ENCODE results near the gene PTGES3L. TPM values are rescaled to one million over a fixed set of nuclear protein-coding genes. Genes with fewer than 3 reads are reported as not detected.
A peak's percentile ranks its signal among the peaks of the same experiment; 100 is the strongest.

The PTGES3L gene
- total and polyA plus RNA-seq, 2 of the 13 experiments (the other 11 are each of a cell fraction or from before 2014, with no cell fraction given) = 1.2 to 2.9 TPM

- TF ChIP-seq ZMYM4 (CRISPR knock-in tag; IDR thresholded peaks at IDR 0.05) = 0 out of 2 replicates have a peak, but pooled peaks have one; percentile 20
- no peak for TF ChIP-seq ZNF614 (CRISPR knock-in tag; IDR thresholded peaks at IDR 0.05; ENCODE audit: borderline replicate concordance)
- no peak for TF ChIP-seq TBP (CRISPR knock-in tag; IDR thresholded peaks at IDR 0.05)
- no peak for TF ChIP-seq HMGXB4 (CRISPR knock-in tag; IDR thresholded peaks at IDR 0.05; ENCODE audit: borderline replicate concordance in 1 of 2, low read depth in 1 of 2)
- no peak for TF ChIP-seq AGO1 (IDR thresholded peaks at IDR 0.05; ENCODE audit: low read depth, low read length, poor library complexity, severe bottlenecking)
- no peak for TF ChIP-seq EEA1 (CRISPR knock-in tag; IDR thresholded peaks at IDR 0.05; ENCODE audit: borderline replicate concordance)
- TF ChIP-seq SIX1 (CRISPR knock-in tag; IDR thresholded peaks at IDR 0.05; ENCODE audit: borderline replicate concordance) = 0 out of 2 replicates have a peak, but pooled peaks have one; percentile 53
- no peak for TF ChIP-seq DBP (CRISPR knock-in tag; IDR thresholded peaks at IDR 0.05; ENCODE audit: not compliant biosample characterization)
- no peak for TF ChIP-seq CHD2 (IDR thresholded peaks at IDR 0.05; ENCODE audit: low read depth, low read length)
- TF ChIP-seq FUBP1 (CRISPR knock-in tag; IDR thresholded peaks at IDR 0.05; ENCODE audit: borderline replicate concordance) = no peak
- TF ChIP-seq ZNF124 (CRISPR knock-in tag; IDR thresholded peaks at IDR 0.05) = no peak
- no peak for TF ChIP-seq GMEB2 (CRISPR knock-in tag; IDR thresholded peaks at IDR 0.05; ENCODE audit: low read depth)
- no peak for TF ChIP-seq PRDM4 (CRISPR knock-in tag; IDR thresholded peaks at IDR 0.05; ENCODE audit: borderline replicate concordance)
- no peak for TF ChIP-seq NRL (CRISPR knock-in tag; IDR thresholded peaks at IDR 0.05; ENCODE audit: borderline replicate concordance)
- TF ChIP-seq CHCHD3 (CRISPR knock-in tag; IDR thresholded peaks at IDR 0.05) = no peak
- TF ChIP-seq JDP2 (CRISPR knock-in tag; IDR thresholded peaks at IDR 0.05; ENCODE audit: borderline replicate concordance) = no peak
- TF ChIP-seq ZKSCAN8 (CRISPR knock-in tag; IDR thresholded peaks at IDR 0.05; ENCODE audit: borderline replicate concordance) = 0 out of 2 replicates have a peak, but pooled peaks have one; percentile 39
- TF ChIP-seq PHF5A (CRISPR knock-in tag; IDR thresholded peaks at IDR 0.05; ENCODE audit: low read depth, unreplicated experiment) = no peak
- TF ChIP-seq ZNF264 (CRISPR knock-in tag; IDR thresholded peaks at IDR 0.05) = no peak
- TF ChIP-seq ZBTB21 (CRISPR knock-in tag; IDR thresholded peaks at IDR 0.05) = no peak
- no peak for TF ChIP-seq HOXD1 (CRISPR knock-in tag; IDR thresholded peaks at IDR 0.05)
Observed at GRCh38 chr17:42920922-42921321, 59.0 kb downstream of the PTGES3L start (continued).

Measured in HepG2 (cell line).